HEK293T (cell line): ENCODE data around the gene CYP46A1.

ENCODE experiments used
- BHLHE40 ChIP-seq: fragments of 450-650 bp; IDR thresholded peaks from 2 replicates; pipeline ENCODE4 v1.6.1; 2016; ENCODE audit warnings: mild to moderate bottlenecking, moderate library complexity, borderline replicate concordance
- ELF4 ChIP-seq: fragments of 450-650 bp; IDR thresholded peaks from 2 replicates; pipeline ENCODE4 v1.6.1; 2017; ENCODE audit warnings: antibody characterized with exemption
- FOXA1 ChIP-seq: fragments of 450-650 bp; IDR thresholded peaks from 2 replicates; pipeline ENCODE4 v1.6.1; 2016; ENCODE audit warnings: mild to moderate bottlenecking
- FOXM1 ChIP-seq: fragments of 450-650 bp; IDR thresholded peaks from 2 replicates; pipeline ENCODE4 v1.6.1; 2017; ENCODE audit warnings: mild to moderate bottlenecking, borderline replicate concordance
- L3MBTL2 ChIP-seq: fragments of 450-650 bp; conservative IDR thresholded peaks from 2 replicates; pipeline ENCODE4 v1.6.1; 2016; ENCODE audit warnings: mild to moderate bottlenecking
- NFRKB ChIP-seq: fragments of 450-650 bp; IDR thresholded peaks from 2 replicates; pipeline ENCODE4 v1.6.1; 2016; ENCODE audit warnings: mild to moderate bottlenecking, moderate library complexity
- PKNOX1 ChIP-seq: fragments of 450-650 bp; IDR thresholded peaks from 2 replicates; pipeline ENCODE4 v1.6.1; 2016
- SUZ12 ChIP-seq: fragments of 450-650 bp; IDR thresholded peaks from 2 replicates; pipeline ENCODE4 v1.6.1; 2016; ENCODE audit warnings: mild to moderate bottlenecking

DNA sequence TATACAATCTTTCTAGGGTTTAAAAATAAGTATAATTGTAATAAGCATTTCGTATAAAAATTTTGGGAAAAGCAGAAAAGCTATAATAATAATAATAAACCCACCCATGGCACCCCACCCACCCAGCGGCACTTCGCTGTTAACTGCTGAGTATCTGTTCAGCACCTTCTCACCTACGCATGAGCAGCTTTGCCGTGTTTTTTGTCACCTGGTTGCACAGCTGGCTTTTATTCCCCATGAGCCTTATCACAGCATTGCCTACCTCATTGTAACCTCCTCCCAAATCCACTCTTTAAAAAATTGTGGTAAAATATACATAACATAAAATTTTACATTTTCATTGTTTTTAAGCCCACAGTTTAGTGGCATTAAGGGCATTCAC lies 34.7 kb downstream of the CYP46A1 start:
- no peak for TF ChIP-seq NFRKB
- TF ChIP-seq L3MBTL2: no peak
- TF ChIP-seq SUZ12: no peak
- no peak for TF ChIP-seq FOXM1
- TF ChIP-seq PKNOX1: no peak
- no peak for TF ChIP-seq FOXA1
- TF ChIP-seq BHLHE40: no peak
- no peak for TF ChIP-seq ELF4
